DND-41 (cell line): ENCODE results near the gene UBE2E1.

ENCODE experiments used
- ATAC-seq: fragments of 200-7000 bp; cut with Tn5 transposase; 3 replicates; pipeline ENCODE4 v1.9.1; 2021; ENCODE audit warnings: low read depth; ENCODE audit not compliant: insufficient read depth
- DNase-seq: peaks from one replicate; pipeline ENCODE4 v3.0.0-alpha.2; 2020
- H2AFZ ChIP-seq: 2 replicates; pipeline ENCODE4 v1.6.0; 2012; ENCODE audit warnings: low read depth, low read length
- H3K27ac ChIP-seq: 2 replicates; pipeline ENCODE4 v1.5.1; 2012; ENCODE audit warnings: low read length, inconsistent platforms
- H3K27me3 ChIP-seq: fragments of 200-600 bp; sonication (generic); 2 replicates; pipeline ENCODE4 v1.6.0; 2012; ENCODE audit warnings: low read length, mild to moderate bottlenecking, inconsistent platforms; ENCODE audit not compliant: insufficient read depth, poor library complexity
- H3K36me3 ChIP-seq: 2 replicates; pipeline ENCODE4 v1.5.1; 2012; ENCODE audit warnings: low read length, inconsistent platforms; ENCODE audit not compliant: insufficient read depth
- H3K4me1 ChIP-seq: 2 replicates; pipeline ENCODE4 v1.5.1; 2012; ENCODE audit warnings: mild to moderate bottlenecking, low read length; ENCODE audit not compliant: insufficient read depth
- H3K4me2 ChIP-seq: 2 replicates; pipeline ENCODE4 v1.6.0; 2012; ENCODE audit warnings: mild to moderate bottlenecking, moderate library complexity, low read length, inconsistent platforms; ENCODE audit not compliant: insufficient read depth
- H3K4me3 ChIP-seq, 2 experiments: fragments of 200-600 bp in 1 of 2; shearing (Covaris generic) in 1 of 2; 2 replicates each; pipeline ENCODE4 v1.5.1; 2012 to 2016; ENCODE audit warnings: inconsistent platforms in 2 of 2, low read length in 2 of 2, mild to moderate bottlenecking in 2 of 2, low read depth in 1 of 2, moderate library complexity in 1 of 2
- H3K79me2 ChIP-seq: 2 replicates; pipeline ENCODE4 v1.6.0; 2012; ENCODE audit warnings: low read length, inconsistent platforms; ENCODE audit not compliant: insufficient read depth
- H3K9ac ChIP-seq: 2 replicates; pipeline ENCODE4 v1.6.0; 2012; ENCODE audit warnings: low read depth, mild to moderate bottlenecking, inconsistent platforms, low read length, moderate library complexity
- H3K9me3 ChIP-seq: 2 replicates; pipeline ENCODE4 v1.5.1; 2012; ENCODE audit warnings: low read length, moderate library complexity, mild to moderate bottlenecking, inconsistent platforms; ENCODE audit not compliant: insufficient read depth, severe bottlenecking
- H4K20me1 ChIP-seq: 2 replicates; pipeline ENCODE4 v1.6.0; 2012; ENCODE audit warnings: low read length; ENCODE audit not compliant: insufficient read depth
- EZH2 ChIP-seq: IDR thresholded peaks from 3 replicates; pipeline ENCODE4 v1.6.1; 2012; ENCODE audit warnings: borderline replicate concordance, low read depth, mild to moderate bottlenecking, moderate library complexity, low read length, inconsistent platforms; ENCODE audit not compliant: severe bottlenecking
- TF ChIP-seq, protein P1 (sequence below): IDR thresholded peaks from 2 replicates; pipeline ENCODE4 v1.5.1; 2012; ENCODE audit warnings: borderline replicate concordance, low read length, moderate library complexity, mild to moderate bottlenecking; ENCODE audit not compliant: poor library complexity, severe bottlenecking; ENCODE audit errors: extremely low read depth

Gene UBE2E1

DNA sequence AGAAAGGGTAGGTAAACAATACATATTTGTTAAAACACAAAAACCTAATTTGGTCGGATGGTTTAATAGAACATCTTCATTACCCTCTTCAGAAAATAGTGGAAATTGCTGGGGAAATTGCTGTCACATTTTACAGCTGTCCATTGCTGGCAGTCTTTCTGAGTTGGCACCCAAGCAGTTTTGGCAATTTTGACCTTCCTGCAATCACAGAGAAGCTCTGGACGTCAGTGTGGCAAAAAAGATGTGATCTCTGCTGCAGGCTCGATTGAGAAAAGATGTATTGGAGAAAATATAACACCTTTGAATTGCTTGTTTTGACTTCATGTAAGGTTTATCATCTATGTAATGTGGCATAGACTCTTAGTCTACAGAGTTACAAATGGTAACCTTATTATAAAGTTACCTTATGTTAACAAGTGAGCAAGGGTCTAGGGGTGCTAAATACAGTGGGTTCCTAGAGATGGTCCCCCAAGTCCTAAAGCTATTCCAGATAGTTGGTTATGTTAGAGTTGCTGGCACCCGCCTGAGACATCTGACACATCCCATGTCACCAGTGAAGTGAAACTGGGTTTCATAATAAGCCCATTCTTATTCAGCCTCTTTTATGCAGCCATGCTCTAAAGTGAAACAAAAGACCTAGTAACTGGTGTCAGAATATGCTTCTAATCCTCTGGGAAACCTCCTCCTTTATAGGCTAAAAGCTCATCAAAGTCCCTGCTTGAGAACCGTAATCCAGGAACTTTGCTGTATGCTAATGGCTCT is 14.0 kb downstream of the UBE2E1 start:
- H2AFZ ChIP-seq = no peak overlapping the region
- peaks cover 67% of the 10 kb centered on the region for H3K79me2 ChIP-seq
- TF ChIP-seq, protein P1, sequence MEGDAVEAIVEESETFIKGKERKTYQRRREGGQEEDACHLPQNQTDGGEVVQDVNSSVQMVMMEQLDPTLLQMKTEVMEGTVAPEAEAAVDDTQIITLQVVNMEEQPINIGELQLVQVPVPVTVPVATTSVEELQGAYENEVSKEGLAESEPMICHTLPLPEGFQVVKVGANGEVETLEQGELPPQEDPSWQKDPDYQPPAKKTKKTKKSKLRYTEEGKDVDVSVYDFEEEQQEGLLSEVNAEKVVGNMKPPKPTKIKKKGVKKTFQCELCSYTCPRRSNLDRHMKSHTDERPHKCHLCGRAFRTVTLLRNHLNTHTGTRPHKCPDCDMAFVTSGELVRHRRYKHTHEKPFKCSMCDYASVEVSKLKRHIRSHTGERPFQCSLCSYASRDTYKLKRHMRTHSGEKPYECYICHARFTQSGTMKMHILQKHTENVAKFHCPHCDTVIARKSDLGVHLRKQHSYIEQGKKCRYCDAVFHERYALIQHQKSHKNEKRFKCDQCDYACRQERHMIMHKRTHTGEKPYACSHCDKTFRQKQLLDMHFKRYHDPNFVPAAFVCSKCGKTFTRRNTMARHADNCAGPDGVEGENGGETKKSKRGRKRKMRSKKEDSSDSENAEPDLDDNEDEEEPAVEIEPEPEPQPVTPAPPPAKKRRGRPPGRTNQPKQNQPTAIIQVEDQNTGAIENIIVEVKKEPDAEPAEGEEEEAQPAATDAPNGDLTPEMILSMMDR = no peak
- TF ChIP-seq EZH2 = no peak
- H3K4me1 ChIP-seq = no peaks in the 10 kb centered on the region
- peaks cover 38% of the 10 kb centered on the region; the same call in 1 of the 2 replicates for H4K20me1 ChIP-seq
- peaks cover 4% of the 10 kb centered on the region; the same call in 1 of the 2 replicates for H3K36me3 ChIP-seq
- ATAC-seq = no peak
- no peak overlapping the region for H3K4me3 ChIP-seq
- no peaks in the 10 kb centered on the region for H3K9me3 ChIP-seq
- no peaks in the 10 kb centered on the region for H3K27me3 ChIP-seq
- no peak overlapping the region for H3K9ac ChIP-seq
- H3K27ac ChIP-seq = no peak overlapping the region
- no peak for DNase-seq
- no peak overlapping the region for H3K4me2 ChIP-seq

DNA sequence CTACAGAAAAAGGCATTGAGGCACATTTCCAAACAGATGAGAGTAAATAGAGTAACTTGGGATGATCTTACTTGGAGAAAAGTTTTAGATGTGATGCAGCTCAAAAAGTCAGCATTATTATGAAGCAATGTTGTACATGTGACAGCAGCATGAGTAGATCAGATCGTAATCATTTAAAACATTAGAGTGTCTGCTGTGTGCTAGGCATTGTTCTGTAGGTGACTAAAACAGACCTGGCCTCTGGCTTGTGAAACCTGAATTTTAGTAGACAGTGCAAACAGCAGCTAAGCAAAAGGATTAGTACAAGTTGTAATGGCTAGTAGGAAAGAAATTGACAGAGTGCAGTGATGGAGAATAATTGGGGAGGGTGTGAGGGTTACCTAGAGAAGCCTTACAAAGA is 15.1 kb downstream of the UBE2E1 start:
- Histone ChIP-seq H3K4me2 (no peak overlapping the region), H3K27ac (no peak overlapping the region), H2AFZ (no peak overlapping the region), H3K36me3 (peaks cover 4% of the 10 kb centered on the region; the same call in 1 of the 2 replicates), H3K4me1 (no peaks in the 10 kb centered on the region), H3K4me3 (no peak overlapping the region), H4K20me1 (peaks cover 45% of the 10 kb centered on the region; the same call in 1 of the 2 replicates), H3K27me3 (no peaks in the 10 kb centered on the region), H3K9ac (no peak overlapping the region), H3K79me2 (peaks cover 67% of the 10 kb centered on the region), H3K9me3 (no peaks in the 10 kb centered on the region)
- TF ChIP-seq, protein P1 = no peak
- TF ChIP-seq EZH2 = no peak
- ATAC-seq (no peak), DNase-seq (no peak)

DNA sequence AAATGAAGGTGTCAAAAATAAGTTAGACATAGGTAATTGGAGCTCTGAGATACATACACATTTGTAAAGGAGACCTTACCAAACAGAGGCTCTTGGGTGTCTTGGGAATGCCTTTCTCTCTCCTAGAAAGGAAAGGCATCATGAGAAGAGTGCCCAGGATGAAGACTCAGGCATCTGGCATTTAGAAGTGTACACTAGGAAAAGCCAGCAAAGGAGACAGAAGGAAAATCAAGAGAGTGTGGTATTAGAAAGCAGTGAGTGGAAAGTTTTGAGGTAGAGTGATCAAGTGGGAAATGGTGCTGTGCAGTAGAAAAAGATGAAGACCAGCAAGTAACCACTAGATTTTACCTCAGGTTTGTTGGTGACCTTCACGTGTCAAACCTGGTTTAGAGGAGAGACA is 16.1 kb downstream of the UBE2E1 start:
- no peaks in the 10 kb centered on the region for H3K4me1 ChIP-seq
- H3K79me2 ChIP-seq = peaks cover 74% of the 10 kb centered on the region
- no peak overlapping the region for H3K4me3 ChIP-seq
- no peaks in the 10 kb centered on the region for H3K9me3 ChIP-seq
- no peak overlapping the region for H2AFZ ChIP-seq
- no peak for DNase-seq
- no peaks in the 10 kb centered on the region for H3K27me3 ChIP-seq
- no peak overlapping the region for H3K9ac ChIP-seq
- H3K36me3 ChIP-seq = peaks cover 4% of the 10 kb centered on the region; the same call in 1 of the 2 replicates
- no peak overlapping the region for H3K4me2 ChIP-seq
- H3K27ac ChIP-seq = no peak overlapping the region
- ATAC-seq = no peak
- H4K20me1 ChIP-seq = peaks cover 49% of the 10 kb centered on the region; the same call in 1 of the 2 replicates
- TF ChIP-seq EZH2 = no peak
- TF ChIP-seq, protein P1 = no peak
